Prostate gland (tissue), 2 donors: ENCODE measurements around the gene LBHD2.

Experiments used
- CTCF ChIP-seq, 4 experiments: fragments of 200-600 bp in 2 of 4; fragments of 450-650 bp in 2 of 4; sonication (generic) in 2 of 4; IDR thresholded peaks; 1 replicate in 3 of 4; 2 replicates in 1 of 4; pipeline ENCODE4 v1.5.1; 2016 to 2019; ENCODE audit warnings: antibody characterized with exemption in 4 of 4, mild to moderate bottlenecking in 2 of 4, moderate library complexity in 2 of 4
- POLR2A ChIP-seq: fragments of 450-650 bp; IDR thresholded peaks from one replicate; pipeline ENCODE4 v1.6.1; 2016; ENCODE audit warnings: antibody characterized with exemption, mild to moderate bottlenecking

GRCh38 chr14:103089386-103090335 lies 5.7 kb downstream of the LBHD2 start:
- TF ChIP-seq POLR2A (no peak), CTCF (IDR thresholded peaks at IDR 0.05) (no peak)
